ACC112 (cell line): ENCODE results near the gene SPEF2.

Experiments used
- H2AFZ ChIP-seq: fragments of 200-600 bp; sonication (generic); one replicate; pipeline ENCODE4 v1.6.0; 2017; ENCODE audit warnings: antibody characterized with exemption, low read length; ENCODE audit not compliant: unreplicated experiment
- H3K27ac ChIP-seq: fragments of 200-600 bp; sonication (generic); 2 replicates; pipeline ENCODE4 v1.5.1; 2014; ENCODE audit warnings: low read depth, mild to moderate bottlenecking, antibody characterized with exemption, low read length, moderate library complexity
- H3K27me3 ChIP-seq: fragments of 200-600 bp; sonication (generic); 2 replicates; pipeline ENCODE4 v1.6.1; 2014; ENCODE audit warnings: mild to moderate bottlenecking, antibody characterized with exemption, low read length, moderate library complexity, mixed read lengths; ENCODE audit not compliant: insufficient read depth
- H3K36me3 ChIP-seq: fragments of 200-600 bp; sonication (generic); 2 replicates; pipeline ENCODE4 v1.6.1; 2016; ENCODE audit warnings: mild to moderate bottlenecking, antibody characterized with exemption, low read length, moderate library complexity, mixed read lengths; ENCODE audit not compliant: insufficient read depth
- H3K4me1 ChIP-seq: fragments of 200-600 bp; sonication (generic); one replicate; pipeline ENCODE4 v1.6.1; 2016; ENCODE audit warnings: low read length, mixed read lengths; ENCODE audit not compliant: insufficient read depth, unreplicated experiment, control insufficient read depth
- H3K4me3 ChIP-seq: fragments of 200-600 bp; sonication (generic); 2 replicates; pipeline ENCODE4 v1.5.1; 2014; ENCODE audit warnings: mild to moderate bottlenecking, low read depth, low read length
- H3K79me2 ChIP-seq: fragments of 200-600 bp; sonication (generic); one replicate; pipeline ENCODE4 v1.6.0; 2016; ENCODE audit warnings: low read length; ENCODE audit not compliant: control insufficient read depth, unreplicated experiment, insufficient read depth

SPEF2 gene

DNA sequence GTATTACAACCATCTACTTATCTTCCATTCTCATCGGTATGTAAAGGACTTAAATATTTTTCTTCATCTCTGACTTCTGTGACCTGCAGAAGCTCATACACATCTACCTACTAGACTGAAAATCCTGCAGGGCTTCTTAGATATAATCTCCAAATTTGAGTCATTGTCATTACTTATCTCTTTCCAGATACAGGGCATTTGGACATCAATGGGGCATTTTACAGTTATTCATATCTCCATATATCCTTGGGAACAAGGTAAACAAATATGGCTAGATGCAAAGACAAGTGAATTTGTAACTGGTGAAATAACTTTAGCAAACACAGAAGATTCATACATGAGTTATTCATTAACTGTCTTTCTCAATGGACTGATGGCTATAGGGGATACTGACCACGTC, 201.4 kb downstream of the SPEF2 start:
- Histone ChIP-seq H3K4me1 (no peaks in the 10 kb centered on the region), H3K27me3 (no peaks in the 10 kb centered on the region), H3K27ac (no peak overlapping the region), H3K4me3 (no peak overlapping the region), H2AFZ (no peak overlapping the region), H3K36me3 (no peaks in the 10 kb centered on the region), H3K79me2 (no peaks in the 10 kb centered on the region)

DNA sequence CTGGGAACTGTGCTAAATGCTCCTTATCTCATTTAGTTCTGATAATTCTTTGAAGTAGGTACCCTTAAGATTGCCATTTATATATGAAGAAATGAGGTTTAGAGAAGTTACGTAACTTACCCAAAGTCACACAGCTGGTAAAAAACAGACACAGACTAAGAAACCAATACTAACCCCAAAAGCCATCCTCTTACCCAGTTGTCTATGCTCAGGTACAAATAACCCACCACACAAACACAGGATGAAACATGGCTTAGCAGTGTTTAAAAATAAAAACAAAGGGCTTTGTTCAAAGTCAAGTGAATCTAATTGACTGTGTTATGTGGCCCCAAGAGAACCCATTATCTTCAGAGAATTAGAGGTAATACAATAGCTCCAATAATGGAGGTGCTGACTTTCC, 202.0 kb downstream of the SPEF2 start:
- no peak overlapping the region for H3K4me3 ChIP-seq
- no peaks in the 10 kb centered on the region for H3K79me2 ChIP-seq
- no peak overlapping the region for H2AFZ ChIP-seq
- no peaks in the 10 kb centered on the region for H3K36me3 ChIP-seq
- H3K27me3 ChIP-seq = no peaks in the 10 kb centered on the region
- H3K27ac ChIP-seq = no peak overlapping the region
- no peaks in the 10 kb centered on the region for H3K4me1 ChIP-seq

DNA sequence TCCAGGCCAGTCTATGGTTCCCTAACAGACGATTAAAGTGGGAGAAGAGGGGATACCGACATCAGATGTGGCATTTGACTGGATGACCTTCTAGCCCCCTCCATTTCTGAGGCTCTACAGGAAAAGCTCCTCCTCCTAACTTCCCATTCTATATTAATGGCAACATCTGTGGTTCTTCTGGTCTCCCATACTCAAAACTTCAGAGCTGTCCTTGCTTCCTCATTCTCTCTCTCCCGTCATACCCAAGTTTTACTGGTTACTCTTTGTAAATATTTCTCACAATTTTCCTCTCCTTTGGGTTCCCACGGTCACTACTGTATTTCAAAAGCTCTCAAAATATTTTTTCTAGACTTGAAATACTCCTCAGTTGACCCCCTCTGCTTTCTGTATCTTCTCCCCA, 203.1 kb downstream of the SPEF2 start:
- Histone ChIP-seq H3K4me3 (no peak overlapping the region), H3K27ac (no peak overlapping the region), H2AFZ (no peak overlapping the region), H3K4me1 (no peaks in the 10 kb centered on the region), H3K36me3 (no peaks in the 10 kb centered on the region), H3K27me3 (no peaks in the 10 kb centered on the region), H3K79me2 (no peaks in the 10 kb centered on the region)

DNA sequence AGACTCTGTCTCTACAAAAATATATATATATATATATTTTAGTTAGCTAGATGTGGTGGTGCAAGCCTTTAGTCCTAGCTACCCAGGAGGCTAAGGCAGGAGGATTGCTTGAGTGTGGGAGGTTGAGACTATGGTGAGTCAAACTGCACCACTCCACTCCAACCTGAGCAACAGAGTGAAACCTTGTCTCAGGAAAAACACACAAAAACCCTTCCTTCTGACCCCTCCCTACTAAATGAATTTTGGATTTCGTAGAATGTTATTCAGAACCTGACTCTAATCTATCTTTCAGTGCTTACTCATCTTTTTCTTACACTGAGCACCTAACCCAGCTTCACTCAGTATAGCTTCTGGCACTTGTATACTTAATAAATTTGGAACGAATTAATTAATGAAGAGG, 203.8 kb downstream of the SPEF2 start:
- Histone ChIP-seq H3K4me3 (no peak overlapping the region), H3K27me3 (no peaks in the 10 kb centered on the region), H2AFZ (no peak overlapping the region), H3K36me3 (no peaks in the 10 kb centered on the region), H3K79me2 (no peaks in the 10 kb centered on the region), H3K27ac (no peak overlapping the region), H3K4me1 (no peaks in the 10 kb centered on the region)

DNA sequence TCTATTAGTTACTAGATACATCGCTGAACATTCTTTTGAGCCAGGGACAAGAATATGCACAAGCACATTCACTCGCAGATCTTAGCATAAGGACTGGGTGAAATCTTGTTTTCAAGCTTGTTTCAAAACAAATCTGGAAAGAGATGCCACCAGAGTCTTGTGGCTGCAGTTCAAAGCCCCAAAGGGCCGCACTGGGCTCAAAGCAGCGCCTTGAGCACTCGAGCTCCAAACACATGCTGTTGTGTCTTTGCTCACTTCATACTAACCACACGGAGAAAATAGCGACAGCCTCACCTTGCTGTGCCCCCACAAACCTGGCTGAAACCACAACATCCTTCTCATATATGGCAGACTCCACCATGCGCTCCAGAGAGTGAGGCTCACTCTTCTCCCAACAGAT, 204.8 kb downstream of the SPEF2 start:
- Histone ChIP-seq H3K36me3 (no peaks in the 10 kb centered on the region), H3K4me1 (no peaks in the 10 kb centered on the region), H3K27me3 (no peaks in the 10 kb centered on the region), H2AFZ (no peak overlapping the region), H3K79me2 (no peaks in the 10 kb centered on the region), H3K4me3 (no peak overlapping the region), H3K27ac (no peak overlapping the region)

DNA sequence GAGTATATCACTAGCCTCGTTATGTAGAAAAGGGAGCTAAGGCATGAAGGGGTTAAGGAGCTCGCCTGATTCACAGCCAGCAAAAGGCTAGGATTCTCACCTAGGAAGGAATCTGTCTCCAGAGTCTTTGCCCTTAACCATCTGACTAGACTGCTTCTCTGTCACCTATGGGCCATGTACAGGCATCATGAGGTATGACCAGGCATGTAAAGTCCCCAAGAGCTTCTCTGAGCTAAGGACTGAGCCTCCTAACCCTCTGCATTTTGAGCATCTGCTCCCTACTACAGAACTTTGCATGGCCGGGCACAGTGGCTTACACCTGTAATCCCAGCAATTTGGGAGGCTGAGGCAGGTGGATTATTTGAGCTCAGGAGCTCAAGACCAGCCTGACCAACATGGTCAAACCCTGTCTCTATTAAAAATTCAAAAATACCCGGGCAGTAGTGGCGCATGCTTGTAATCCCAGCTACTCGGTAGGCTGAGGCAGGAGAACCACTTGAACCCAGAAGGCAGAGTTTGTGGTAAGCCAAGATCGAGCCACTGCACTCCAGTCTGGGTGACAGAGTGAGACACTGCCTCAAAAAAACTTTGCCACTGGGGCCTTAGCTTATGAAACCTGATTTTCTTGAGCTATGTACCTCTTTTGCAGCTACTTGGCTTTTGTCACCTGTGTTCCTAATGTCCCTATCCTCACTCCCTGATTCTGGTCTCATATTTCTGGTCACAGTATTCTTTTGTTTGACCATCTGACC, 205.9 kb downstream of the SPEF2 start:
- no peak overlapping the region for H3K4me3 ChIP-seq
- no peak overlapping the region for H2AFZ ChIP-seq
- no peaks in the 10 kb centered on the region for H3K36me3 ChIP-seq
- H3K4me1 ChIP-seq = no peaks in the 10 kb centered on the region
- no peaks in the 10 kb centered on the region for H3K79me2 ChIP-seq
- H3K27me3 ChIP-seq = no peaks in the 10 kb centered on the region
- H3K27ac ChIP-seq = no peak overlapping the region

DNA sequence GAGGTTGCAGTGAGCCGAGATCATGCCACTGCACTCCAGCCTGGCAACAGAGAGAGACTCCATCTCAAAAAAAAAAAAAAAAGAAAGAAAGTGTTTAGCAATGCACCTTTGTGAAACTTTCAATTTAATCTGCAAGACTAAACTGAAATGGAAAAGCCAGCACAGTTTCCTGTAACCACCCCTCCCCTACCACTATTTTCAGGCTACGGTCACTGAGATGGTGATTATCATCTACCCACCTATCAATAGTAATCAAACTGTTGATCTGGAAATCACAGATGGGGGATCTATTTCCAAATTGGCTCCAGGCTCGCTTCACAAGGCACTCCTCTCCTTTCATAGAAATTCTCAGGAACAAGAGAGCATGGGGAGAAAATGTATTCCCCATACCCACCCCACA, 208.4 kb downstream of the SPEF2 start:
- Histone ChIP-seq H3K36me3 (no peaks in the 10 kb centered on the region), H3K27ac (no peak overlapping the region), H2AFZ (no peak overlapping the region), H3K4me1 (no peaks in the 10 kb centered on the region), H3K27me3 (no peaks in the 10 kb centered on the region), H3K79me2 (no peaks in the 10 kb centered on the region), H3K4me3 (no peak overlapping the region)

DNA sequence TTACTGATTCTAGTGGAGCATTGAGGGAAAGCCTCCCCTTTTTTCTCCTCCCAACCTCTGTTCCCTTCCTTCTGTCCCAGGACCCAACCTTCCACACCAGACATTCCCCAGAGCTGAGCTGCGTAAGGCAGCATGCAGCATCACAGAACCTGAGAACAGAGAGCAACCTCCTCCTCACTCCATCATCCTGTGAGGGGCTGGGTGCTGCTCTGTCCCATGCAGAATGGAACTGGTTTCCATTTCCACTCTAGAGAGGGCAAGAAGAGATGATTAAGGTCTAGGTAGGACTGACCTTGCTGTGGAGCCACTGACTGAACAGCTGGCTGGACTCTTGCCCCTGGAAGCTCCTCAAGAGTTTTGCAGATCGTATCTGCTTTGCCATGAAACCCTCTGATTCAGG, 208.9 kb downstream of the SPEF2 start:
- Histone ChIP-seq H3K4me1 (no peaks in the 10 kb centered on the region), H2AFZ (no peak overlapping the region), H3K27me3 (no peaks in the 10 kb centered on the region), H3K79me2 (no peaks in the 10 kb centered on the region), H3K36me3 (no peaks in the 10 kb centered on the region), H3K27ac (no peak overlapping the region), H3K4me3 (no peak overlapping the region)

DNA sequence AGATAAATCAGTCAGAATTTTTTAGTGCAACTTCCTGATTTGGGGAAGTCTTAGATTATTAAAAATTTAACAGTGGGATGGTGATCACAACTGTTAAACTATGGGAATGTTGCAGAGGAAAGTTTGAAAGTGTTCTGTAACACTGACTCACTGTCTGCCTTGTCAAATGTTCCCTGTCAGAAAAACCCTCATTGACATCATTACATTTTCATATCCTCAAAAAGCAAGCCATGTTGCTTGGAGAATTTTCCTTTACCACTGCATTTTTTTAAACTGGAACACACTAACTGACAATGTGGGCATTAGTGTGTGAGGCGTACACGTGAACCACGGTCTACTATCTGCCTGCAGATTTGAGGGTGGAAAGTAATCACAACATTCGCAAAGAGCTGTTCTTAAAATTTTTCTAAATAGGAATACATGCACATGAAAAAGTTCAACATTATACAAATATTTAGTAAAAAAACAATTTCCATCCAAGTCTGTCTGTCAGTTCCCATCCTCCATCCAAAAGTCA, 210.5 kb downstream of the SPEF2 start:
- Histone ChIP-seq H3K27me3 (no peaks in the 10 kb centered on the region), H3K36me3 (no peaks in the 10 kb centered on the region), H3K27ac (no peak overlapping the region), H2AFZ (no peak overlapping the region), H3K4me1 (no peaks in the 10 kb centered on the region), H3K4me3 (no peak overlapping the region), H3K79me2 (no peaks in the 10 kb centered on the region)

DNA sequence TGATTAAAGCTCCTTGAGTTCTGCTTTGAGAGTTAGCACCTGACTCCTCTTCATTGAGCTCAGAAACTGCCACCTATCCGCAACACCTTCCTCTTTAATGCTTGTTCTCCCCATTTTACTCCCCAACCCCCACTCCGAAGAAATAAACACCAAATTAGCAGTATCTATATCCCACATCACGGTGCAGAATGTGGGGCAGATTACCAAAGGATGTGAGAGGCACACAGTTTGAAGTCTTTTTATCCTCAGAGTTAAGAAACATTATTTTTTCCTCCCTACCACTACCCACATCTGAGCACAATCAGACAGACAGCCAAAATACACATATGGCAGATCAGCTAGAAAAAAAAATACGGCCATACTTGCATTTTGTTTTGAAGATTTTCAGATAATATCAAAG, 212.9 kb downstream of the SPEF2 start:
- H3K36me3 ChIP-seq = no peaks in the 10 kb centered on the region
- H2AFZ ChIP-seq = no peak overlapping the region
- no peaks in the 10 kb centered on the region for H3K27me3 ChIP-seq
- no peak overlapping the region for H3K27ac ChIP-seq
- no peaks in the 10 kb centered on the region for H3K79me2 ChIP-seq
- no peak overlapping the region for H3K4me3 ChIP-seq
- H3K4me1 ChIP-seq = no peaks in the 10 kb centered on the region

DNA sequence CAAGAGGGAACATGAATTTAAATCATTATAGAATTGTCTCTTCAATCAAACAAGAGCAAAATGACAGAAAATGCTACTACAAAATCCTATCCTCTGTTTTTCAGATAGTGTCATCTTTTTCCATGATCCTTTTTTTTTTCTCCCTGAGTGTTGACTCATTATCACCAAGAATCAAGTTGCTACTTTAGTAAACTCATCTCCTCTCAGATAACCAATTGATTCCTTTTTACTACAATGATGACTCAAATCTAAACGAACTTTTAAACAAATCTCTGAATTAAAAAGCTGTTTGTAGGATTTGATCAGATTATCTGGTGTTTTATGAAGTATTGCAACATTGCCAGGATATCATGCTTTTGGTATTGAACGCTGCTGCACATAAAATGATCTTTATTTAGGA, 215.1 kb downstream of the SPEF2 start:
- Histone ChIP-seq H3K79me2 (no peaks in the 10 kb centered on the region), H3K27me3 (no peaks in the 10 kb centered on the region), H3K27ac (no peak overlapping the region), H2AFZ (no peak overlapping the region), H3K36me3 (no peaks in the 10 kb centered on the region), H3K4me1 (no peaks in the 10 kb centered on the region), H3K4me3 (no peak overlapping the region)
